Astrocyte of the spinal cord (primary cell): ENCODE results near the gene E2F3.

Source experiments
- DNase-seq: peaks from one replicate; pipeline ENCODE4 v3.0.0; 2011; ENCODE audit warnings: low read depth, low spot score
- H3K4me3 ChIP-seq: 2 replicates; pipeline ENCODE4 v1.5.1; 2011; ENCODE audit warnings: low read depth, mild to moderate bottlenecking, low read length, moderate library complexity
- in situ Hi-C: cut with HindIII; loops from 2 replicates; pipeline ENCODE4 v1.10.0; 2017; ENCODE audit warnings: low sequenced_read_pairs
- TF ChIP-seq, protein P1 (sequence below): IDR thresholded peaks from 2 replicates; pipeline ENCODE4 v1.5.1; 2012; ENCODE audit warnings: low read depth, mild to moderate bottlenecking, low read length, inconsistent platforms

Gene E2F3

DNA sequence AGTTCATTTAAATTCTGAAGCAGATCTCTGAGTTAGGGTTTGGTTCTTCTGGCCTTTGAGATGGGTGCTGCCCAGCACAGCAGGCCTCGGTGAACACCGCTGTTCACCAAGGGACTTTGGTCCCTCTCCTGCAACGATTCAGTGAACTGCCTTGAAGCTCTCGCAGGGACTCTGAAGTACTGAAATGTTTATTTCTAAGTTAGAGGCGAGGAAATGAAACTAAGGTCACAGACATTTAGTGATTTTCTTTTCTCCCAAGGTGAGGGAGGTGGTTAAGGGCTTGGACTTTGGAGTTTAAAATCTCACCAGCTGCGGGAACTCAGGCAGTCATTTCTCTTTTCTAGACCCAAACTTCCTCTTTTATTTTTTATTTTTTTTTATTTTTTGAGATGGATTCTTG is 26.2 kb downstream of the E2F3 start:
- H3K4me3 ChIP-seq, result no peak overlapping the region
- no peak for DNase-seq
- in situ Hi-C loops, result no loop called here
- TF ChIP-seq, protein P1, sequence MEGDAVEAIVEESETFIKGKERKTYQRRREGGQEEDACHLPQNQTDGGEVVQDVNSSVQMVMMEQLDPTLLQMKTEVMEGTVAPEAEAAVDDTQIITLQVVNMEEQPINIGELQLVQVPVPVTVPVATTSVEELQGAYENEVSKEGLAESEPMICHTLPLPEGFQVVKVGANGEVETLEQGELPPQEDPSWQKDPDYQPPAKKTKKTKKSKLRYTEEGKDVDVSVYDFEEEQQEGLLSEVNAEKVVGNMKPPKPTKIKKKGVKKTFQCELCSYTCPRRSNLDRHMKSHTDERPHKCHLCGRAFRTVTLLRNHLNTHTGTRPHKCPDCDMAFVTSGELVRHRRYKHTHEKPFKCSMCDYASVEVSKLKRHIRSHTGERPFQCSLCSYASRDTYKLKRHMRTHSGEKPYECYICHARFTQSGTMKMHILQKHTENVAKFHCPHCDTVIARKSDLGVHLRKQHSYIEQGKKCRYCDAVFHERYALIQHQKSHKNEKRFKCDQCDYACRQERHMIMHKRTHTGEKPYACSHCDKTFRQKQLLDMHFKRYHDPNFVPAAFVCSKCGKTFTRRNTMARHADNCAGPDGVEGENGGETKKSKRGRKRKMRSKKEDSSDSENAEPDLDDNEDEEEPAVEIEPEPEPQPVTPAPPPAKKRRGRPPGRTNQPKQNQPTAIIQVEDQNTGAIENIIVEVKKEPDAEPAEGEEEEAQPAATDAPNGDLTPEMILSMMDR, result no peak

DNA sequence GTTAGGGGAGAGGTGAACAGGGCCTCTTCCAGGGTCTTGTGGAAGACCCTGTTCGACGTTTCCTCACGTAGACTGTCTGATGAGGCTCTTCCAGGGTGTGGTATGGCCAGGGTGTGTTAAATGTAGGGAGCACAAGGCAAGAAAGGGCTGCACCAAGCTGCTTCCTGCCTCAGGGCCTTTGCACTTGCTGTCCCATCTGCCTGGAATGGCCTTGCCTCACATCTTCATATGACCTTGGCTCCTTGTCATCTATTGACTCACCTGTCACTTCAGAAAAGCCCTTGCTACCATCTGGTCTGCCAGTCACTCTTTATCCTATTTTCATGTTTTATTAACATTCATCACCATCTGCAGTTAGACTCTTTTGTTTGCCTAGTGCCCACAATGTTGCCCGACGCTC is 31.0 kb downstream of the E2F3 start:
- TF ChIP-seq, protein P1, result no peak
- in situ Hi-C loops, result no loop called here
- no peak for DNase-seq
- no peak overlapping the region for H3K4me3 ChIP-seq

GRCh38 chr6:20433321-20433720 is 31.6 kb downstream of the E2F3 start:
- TF ChIP-seq, protein P1, result no peak
- no peak for DNase-seq
- in situ Hi-C loops, result no loop called here
- no peak overlapping the region for H3K4me3 ChIP-seq

DNA sequence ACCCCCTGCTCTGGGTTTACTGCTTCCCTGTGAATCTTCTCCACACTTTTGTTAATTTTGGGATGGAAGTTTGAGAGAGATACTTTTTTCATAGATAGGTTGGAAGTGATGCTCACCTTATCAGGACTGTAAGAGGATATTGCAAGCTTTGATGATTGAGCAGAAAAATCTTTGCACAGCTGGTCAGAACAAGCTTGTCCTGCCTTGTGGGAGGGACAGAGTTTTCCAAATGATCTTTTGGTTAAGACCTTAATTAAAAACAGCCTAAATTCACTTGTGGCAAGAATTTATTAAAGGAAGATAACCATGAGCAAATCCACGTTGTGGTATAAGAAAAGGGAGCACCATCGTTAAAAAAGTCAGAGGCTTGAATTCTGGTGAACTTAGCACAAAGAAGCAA is 32.2 kb downstream of the E2F3 start:
- DNase-seq, result no peak
- no peak overlapping the region for H3K4me3 ChIP-seq
- TF ChIP-seq, protein P1, result no peak
- in situ Hi-C loops, result no loop called here

DNA sequence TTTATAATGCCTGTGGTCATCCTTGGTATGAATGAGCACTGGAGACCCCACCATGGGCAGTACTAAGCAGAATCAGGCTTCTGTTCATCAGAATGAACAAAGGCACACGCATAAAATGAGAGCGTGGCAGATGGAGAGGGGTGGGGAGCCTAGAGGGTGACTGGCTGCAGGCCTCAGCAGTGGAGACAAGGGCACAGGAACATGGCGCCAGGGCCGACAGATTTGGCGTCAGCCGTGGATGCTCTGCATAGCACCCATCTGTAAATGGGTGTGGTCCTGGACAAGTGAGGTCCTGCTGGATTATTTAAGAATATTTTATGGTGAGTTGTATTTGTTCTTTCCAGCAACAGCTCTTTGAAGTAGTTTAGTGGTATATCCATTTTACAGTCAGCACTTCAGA is 33.1 kb downstream of the E2F3 start:
- in situ Hi-C loops, result no loop called here
- TF ChIP-seq, protein P1, result no peak
- DNase-seq, result no peak
- no peak overlapping the region for H3K4me3 ChIP-seq

DNA sequence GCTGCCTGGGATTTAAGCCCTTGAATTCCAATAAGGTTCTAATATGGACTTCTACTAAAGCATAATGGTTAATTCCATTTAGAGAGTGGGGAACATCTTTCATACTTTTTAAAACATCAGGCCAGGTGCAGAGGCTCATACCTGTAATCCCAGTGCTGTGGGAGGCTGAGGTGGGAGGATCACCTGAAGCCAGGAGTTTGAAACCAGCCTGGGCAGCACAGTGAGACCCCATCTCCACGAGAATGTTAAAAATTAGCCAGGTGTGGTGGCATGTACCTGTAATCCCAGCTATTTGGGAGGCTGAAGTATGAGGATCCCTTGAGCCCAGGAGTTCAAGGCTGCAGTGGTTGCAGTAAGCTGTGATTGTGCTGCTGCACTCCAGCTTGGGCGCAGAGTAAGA is 35.0 kb downstream of the E2F3 start:
- TF ChIP-seq, protein P1, result no peak
- no peak for DNase-seq
- H3K4me3 ChIP-seq, result no peak overlapping the region
- in situ Hi-C loops, result no loop called here

- no peak for DNase-seq
- in situ Hi-C loops, result no loop called here
- TF ChIP-seq, protein P1, result no peak
- no peak overlapping the region for H3K4me3 ChIP-seq
These were observed 36.0 kb downstream of the E2F3 start for GRCh38 chr6:20437639-20438038.
